ENCODE data around the gene CKMT2.

Gene CKMT2

DNA sequence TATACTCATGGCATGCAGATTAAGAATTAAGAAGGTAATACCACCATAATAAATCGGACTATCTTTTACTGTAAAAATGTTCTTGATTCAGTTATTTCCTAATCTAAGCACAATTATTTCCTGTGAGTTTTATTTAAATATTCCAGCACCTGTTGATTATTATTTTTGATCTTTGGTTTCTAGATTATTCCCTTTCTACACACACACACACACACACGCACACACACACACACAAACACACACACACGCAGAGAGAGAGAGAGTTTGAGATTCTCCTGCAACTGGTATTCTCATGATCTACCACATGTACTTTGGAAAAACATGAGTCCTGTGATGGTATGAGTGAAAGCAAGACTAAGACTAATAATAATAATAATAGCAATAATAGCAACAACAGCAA is 17.0 kb upstream of the CKMT2 start:
- no peak for DNase-seq (ENCODE audit: low spot score)

DNA sequence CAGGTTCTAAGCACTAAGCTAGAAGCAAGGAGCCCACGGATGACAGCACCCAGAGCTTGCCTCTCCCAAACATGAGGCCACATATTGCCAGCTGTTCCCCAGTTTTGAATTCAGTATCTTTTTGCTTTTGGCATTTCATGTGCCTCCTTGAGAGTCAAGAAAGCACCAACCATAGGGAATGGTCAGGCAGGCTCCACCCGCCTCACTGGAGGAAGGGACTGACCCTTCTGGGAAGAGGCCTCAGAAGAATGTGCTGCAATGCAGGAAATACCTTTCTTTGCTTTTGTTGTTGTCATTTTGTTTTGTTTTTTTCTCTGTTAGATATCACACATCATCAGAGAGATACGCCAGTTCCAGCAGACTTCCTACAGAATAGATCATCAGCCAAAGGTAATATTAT is 13.7 kb upstream of the CKMT2 start:
- DNase-seq (ENCODE audit: low spot score): no peak

GRCh38 chr5:81222285-81222684 is 10.8 kb upstream of the CKMT2 start:
- DNase-seq (ENCODE audit: low spot score): no peak

GRCh38 chr5:81225463-81225862 is 7.7 kb upstream of the CKMT2 start:
- DNase-seq (ENCODE audit: low spot score): no peak

GRCh38 chr5:81226286-81226685 is 6.8 kb upstream of the CKMT2 start:
- no peak for DNase-seq (ENCODE audit: low spot score)

GRCh38 chr5:81226949-81227348 is 6.2 kb upstream of the CKMT2 start:
- no peak for DNase-seq (ENCODE audit: low spot score)

DNA sequence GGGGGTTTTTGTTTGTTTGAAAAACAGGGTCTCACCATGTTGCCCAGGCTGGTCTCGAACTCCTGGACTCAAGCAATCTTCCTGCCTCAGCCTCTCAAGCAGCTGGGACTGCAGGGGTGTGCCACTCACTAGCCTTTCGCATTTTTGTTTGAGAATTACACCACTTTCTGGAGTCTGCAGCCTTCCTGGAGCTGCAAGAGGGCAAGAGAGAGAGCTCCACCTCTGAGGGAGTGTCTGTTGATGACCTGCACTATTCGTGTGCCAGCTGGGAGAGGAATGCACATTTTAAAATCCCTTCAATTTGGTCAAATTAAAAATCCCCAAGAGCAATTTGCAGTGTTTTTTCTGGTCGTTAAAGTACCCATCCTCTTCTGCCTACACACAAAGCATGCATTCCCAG is 5.0 kb upstream of the CKMT2 start:
- DNase-seq (ENCODE audit: low spot score): no peak

DNA sequence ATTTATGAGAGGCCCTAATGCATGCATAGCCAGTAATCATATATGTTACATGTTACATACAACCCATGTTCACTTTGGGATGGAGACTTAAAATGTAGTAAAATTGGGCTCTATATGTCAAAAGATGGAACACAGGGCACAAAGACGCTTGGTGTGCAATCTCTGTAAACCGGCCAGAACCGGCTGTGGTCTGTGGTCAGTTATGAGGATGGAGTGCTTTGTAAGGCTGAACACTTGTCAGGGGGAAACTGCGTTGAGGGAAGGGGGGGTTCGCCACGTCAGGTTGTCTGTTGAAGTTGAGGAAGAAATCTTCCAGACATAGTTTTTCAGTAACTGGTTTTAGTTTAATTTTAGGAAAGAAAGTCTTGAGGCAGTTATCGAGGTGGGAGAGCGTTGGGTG is 2.7 kb upstream of the CKMT2 start:
- DNase-seq (ENCODE audit: low spot score): no peak

GRCh38 chr5:81232464-81233079 is 550 bp upstream of the CKMT2 start:
- no peak for DNase-seq (ENCODE audit: low spot score)

GRCh38 chr5:81234299-81234698 is 1.2 kb downstream of the CKMT2 start:
- DNase-seq (ENCODE audit: low spot score): no peak

DNA sequence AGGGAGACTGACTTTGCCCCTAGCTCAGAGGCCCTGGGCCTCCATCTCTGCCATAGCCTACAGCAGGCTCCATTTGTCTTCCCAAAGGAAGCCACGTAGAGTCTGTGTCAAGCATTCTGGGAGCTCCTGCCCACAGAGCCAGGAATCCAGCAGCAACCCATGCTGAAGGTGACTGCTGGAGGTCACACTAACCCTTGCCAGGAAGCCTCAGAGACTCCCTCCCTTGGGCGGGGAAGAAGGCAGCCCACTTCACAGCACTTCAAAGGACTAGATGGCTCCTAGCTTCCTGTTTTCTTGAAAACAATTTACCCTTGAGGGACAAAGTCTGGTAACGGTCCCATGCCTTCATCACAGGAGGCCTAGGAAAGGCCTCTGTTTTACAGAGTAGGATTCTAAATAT is 1.7 kb downstream of the CKMT2 start:
- DNase-seq (ENCODE audit: low spot score): no peak

GRCh38 chr5:81235287-81236072 is 2.4 kb downstream of the CKMT2 start:
- DNase-seq (ENCODE audit: low spot score): no peak

- DNase-seq (ENCODE audit: low spot score): no peak
Measured at GRCh38 chr5:81238460-81238859, 5.3 kb downstream of the CKMT2 start.

GRCh38 chr5:81239613-81240012 is 6.5 kb downstream of the CKMT2 start:
- no peak for DNase-seq (ENCODE audit: low spot score)

DNA sequence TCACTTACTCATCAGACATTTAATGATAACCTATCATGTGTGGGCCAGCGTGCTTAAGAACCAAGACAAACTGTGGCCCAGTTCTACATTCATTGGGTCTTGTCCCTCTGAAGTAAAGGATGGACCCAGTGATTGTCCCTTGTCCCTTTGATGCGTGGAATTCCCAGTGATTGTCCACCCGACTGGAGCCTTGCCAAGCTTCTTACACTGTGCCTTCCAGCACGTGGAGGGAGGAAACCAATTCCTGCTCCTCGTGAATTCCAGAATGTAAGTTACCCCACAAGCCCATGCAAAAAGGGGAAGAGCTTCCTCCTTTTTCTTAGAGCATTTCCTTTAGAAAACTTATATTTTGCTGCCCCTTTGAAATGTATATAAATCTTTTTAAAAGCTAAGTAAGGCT is 7.9 kb downstream of the CKMT2 start:
- DNase-seq (ENCODE audit: low spot score): no peak

DNA sequence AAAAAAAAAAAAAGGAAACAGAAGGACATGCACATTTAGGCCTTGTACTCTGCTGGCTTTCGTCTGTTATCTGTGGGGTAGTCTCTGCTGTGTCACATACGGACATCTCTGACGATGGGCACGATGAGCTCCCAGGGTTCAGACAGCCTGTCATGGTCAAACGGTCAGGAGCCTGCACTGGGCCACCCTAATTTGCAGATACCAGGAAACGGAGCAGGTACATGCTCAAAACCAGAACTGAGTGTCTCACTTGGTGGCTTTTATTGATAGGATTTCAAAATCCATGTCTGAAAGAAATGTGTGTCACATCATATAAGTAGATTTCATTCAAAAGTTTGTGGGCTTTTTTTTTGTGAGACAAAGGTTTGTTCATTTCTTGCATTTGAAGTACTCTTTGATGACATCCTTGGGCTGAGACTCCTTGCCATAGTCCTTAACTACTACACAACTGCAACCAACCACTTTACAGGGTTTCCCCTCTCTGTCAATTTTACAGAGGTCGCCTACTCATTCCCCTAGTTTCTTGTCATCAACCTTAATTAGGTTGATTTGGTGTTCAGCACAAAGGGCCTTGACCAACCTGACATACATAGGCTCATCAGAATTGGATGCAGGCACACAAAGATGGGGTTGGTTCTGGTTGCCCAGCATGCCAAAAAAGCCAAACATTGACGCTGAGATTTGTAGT is 9.0 kb downstream of the CKMT2 start:
- no peak for DNase-seq (ENCODE audit: low spot score)

GRCh38 chr5:81242906-81243436 is 9.8 kb downstream of the CKMT2 start:
- DNase-seq (ENCODE audit: low spot score): no peak

DNA sequence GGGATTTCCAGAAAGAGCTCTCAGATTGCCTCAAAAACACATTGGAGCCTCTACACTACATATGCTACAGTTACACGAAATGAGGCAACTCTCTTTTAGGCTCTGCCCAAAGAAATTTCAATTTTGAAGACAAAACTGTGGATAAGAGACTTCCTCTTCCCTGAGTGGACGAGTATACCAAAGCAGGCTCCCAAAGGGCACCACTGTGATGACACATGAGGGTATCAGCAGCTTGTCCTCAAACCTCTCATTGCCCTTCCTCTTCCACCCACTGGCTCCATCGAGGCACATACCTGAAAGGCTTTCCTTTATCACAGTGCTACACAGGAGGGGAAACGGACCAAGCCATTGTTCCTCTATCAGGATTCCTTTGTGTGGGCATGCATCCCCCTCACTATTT is 11.3 kb downstream of the CKMT2 start:
- DNase-seq (ENCODE audit: low spot score): no peak

- no peak for DNase-seq (ENCODE audit: low spot score)
Measured at GRCh38 chr5:81245871-81246235, 12.7 kb downstream of the CKMT2 start.

DNA sequence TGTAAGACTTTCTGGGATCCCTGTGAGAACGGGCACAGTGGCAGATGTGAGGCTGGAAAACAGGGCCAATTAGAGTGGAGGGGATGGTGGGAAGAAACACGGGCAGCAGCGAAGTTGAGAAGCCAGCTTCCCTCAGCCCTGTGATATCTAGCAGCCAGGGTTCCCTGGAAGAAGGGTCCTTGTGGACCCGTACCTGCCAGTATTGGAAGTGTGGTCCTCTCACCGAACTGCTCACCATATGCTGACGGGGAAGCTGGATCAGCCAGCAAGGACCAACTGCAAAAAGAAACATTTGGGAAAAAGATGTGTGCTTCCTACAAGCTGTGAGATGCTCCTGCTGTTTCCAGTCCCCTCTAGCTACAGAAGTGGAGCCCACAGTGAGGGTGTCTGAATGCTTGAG is 13.6 kb downstream of the CKMT2 start:
- DNase-seq (ENCODE audit: low spot score): no peak

DNA sequence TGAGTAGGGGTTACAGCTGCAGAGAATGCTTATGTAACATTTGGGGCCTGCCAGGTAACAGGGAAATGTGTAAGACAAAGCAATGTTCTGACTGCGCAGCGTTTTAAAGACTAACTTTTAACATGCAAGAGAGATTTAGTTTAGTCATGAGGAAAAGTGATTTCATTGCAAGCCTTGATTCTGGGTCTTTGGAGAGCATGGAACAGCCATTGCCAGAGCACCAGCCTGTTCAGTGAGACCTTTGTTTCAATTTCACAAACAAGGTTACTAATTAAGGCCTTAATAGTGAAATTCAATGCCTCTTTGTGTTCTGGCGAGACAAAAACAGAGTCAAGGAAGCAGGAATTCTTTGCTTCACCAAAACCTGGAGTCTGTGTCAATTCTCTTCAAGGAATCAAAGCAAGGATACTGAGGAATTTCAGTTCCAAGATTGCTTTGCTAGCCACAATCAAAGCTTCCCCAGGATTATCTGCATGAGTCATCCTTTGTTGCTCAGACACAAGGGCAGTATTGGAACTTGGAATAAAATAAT is 14.4 kb downstream of the CKMT2 start:
- DNase-seq (ENCODE audit: low spot score): peak; percentile 14

- no peak for DNase-seq (ENCODE audit: low spot score)
Measured at GRCh38 chr5:81249240-81249639, 16.1 kb downstream of the CKMT2 start.

DNA sequence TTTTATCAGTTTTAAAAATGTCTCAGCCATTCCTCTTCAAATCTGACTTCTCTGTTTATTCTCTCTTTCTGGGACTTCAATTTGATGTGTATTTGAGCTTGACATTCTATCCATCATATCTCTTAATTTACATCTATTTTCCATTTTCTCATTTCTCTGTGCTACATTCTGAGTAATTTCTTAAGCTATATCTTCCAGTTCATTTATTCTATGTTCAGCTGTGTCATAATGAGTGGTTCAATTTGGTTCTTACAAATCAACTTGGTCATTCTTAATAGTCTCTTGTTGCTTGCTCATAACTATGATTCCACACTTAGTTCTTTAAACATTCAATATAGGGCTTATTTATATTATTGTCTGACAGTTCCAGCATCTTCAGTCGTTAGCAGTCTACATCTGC is 16.9 kb downstream of the CKMT2 start:
- no peak for DNase-seq (ENCODE audit: low spot score)

All from LoVo (cell line).